Caco-2 (cell line): Measurements from ENCODE around the gene BRF1. TPM values are rescaled to one million over a fixed set of nuclear protein-coding genes. Genes with fewer than 3 reads are reported as not detected.

ENCODE experiments used
- BruUV-seq: library from RNA; stranded (reverse); fragments of 400-500 nt; replicated peaks from 2 replicates; lab custom pipeline; 2021; lab: Mats Ljungman, UMichigan
- CTCF ChIA-PET: fragments of 300-600 bp; sonication (Branson Sonifier 250); formaldehyde crosslinking; loops from one replicate; lab custom pipeline; 2022; ENCODE audit warnings: antibody characterized with exemption; lab: Charles Lee
- POLR2A ChIA-PET: fragments of 300-600 bp; sonication (Branson Sonifier 250); formaldehyde crosslinking; loops from one replicate; lab custom pipeline; 2022; ENCODE audit warnings: antibody characterized with exemption; lab: Charles Lee
- DNase-seq, 2 experiments: peaks; one replicate each; pipeline versions ENCODE4 v3.0.0 to v3.0.0-alpha.2; 2020 to 2022
- H3K27me3 ChIP-seq: replicated peaks from 2 replicates; pipeline ENCODE4 v1.6.0; 2011; ENCODE audit warnings: low read length; ENCODE audit not compliant: control insufficient read depth, insufficient read depth
- H3K36me3 ChIP-seq: 2 replicates; pipeline ENCODE4 v1.5.1; 2011; ENCODE audit warnings: low read length; ENCODE audit not compliant: control insufficient read depth, insufficient read depth
- H3K4me1 ChIP-seq: fragments of 250-450 bp; sonication (Bioruptor Pico); 2 replicates; pipeline ENCODE4 v1.5.1; 2020; ENCODE audit warnings: mild to moderate bottlenecking
- H3K4me3 ChIP-seq: 2 replicates; pipeline ENCODE4 v1.5.1; 2011; ENCODE audit warnings: low read depth, mild to moderate bottlenecking, control low read depth, low read length
- H3K9me3 ChIP-seq: fragments of 250-450 bp; sonication (Bioruptor Pico); 2 replicates; pipeline ENCODE4 v1.5.1; 2020; ENCODE audit warnings: mild to moderate bottlenecking, moderate library complexity
- H3K27ac Mint-ChIP-seq: one replicate; pipeline ENCODE4 v1.8.0; 2022; ENCODE audit warnings: mixed read lengths; ENCODE audit not compliant: unreplicated experiment
- H3K27me3 Mint-ChIP-seq: one replicate; pipeline ENCODE4 v1.8.0; 2022; ENCODE audit warnings: mixed read lengths; ENCODE audit not compliant: insufficient read depth, unreplicated experiment
- H3K36me3 Mint-ChIP-seq: one replicate; pipeline ENCODE4 v1.8.0; 2022; ENCODE audit warnings: mild to moderate bottlenecking, mixed read lengths; ENCODE audit not compliant: insufficient read depth, unreplicated experiment
- H3K4me1 Mint-ChIP-seq: one replicate; pipeline ENCODE4 v1.8.0; 2022; ENCODE audit warnings: low read depth, mixed read lengths; ENCODE audit not compliant: unreplicated experiment
- H3K4me3 Mint-ChIP-seq: one replicate; pipeline ENCODE4 v1.8.0; 2022; ENCODE audit warnings: mild to moderate bottlenecking, moderate library complexity, mixed read lengths; ENCODE audit not compliant: unreplicated experiment
- H3K9me3 Mint-ChIP-seq: one replicate; pipeline ENCODE4 v1.8.0; 2022; ENCODE audit warnings: mixed read lengths; ENCODE audit not compliant: unreplicated experiment
- intact Hi-C: fragments of 100-400 bp; cut with micrococcal nuclease; formaldehyde crosslinking; loops from one replicate; pipeline ENCODE4 v1.10.0; 2022; ENCODE audit not compliant: unreplicated experiment
- total RNA-seq: library from RNA; stranded (reverse); gene quantifications from 2 replicates; pipeline ENCODE4 v1.2.3, GENCODE V29; 2022
- TF ChIP-seq, protein P1 (sequence below), 2 experiments: fragments of 200-600 bp in 1 of 2; IDR thresholded peaks; 1 replicate in 1 of 2; 2 replicates in 1 of 2; pipeline versions ENCODE4 v1.5.1 to v1.8.0; 2011 to 2022; ENCODE audit warnings: antibody characterized with exemption in 1 of 2, control low read depth in 1 of 2, inconsistent platforms in 1 of 2, low read depth in 1 of 2, low read length in 1 of 2, mild to moderate bottlenecking in 1 of 2, moderate library complexity in 1 of 2; ENCODE audit not compliant: insufficient read depth in 1 of 2, severe bottlenecking in 1 of 2, unreplicated experiment in 1 of 2

Gene BRF1
- total RNA-seq, 1 experiment from 2014 or later: 43.6 TPM

DNA sequence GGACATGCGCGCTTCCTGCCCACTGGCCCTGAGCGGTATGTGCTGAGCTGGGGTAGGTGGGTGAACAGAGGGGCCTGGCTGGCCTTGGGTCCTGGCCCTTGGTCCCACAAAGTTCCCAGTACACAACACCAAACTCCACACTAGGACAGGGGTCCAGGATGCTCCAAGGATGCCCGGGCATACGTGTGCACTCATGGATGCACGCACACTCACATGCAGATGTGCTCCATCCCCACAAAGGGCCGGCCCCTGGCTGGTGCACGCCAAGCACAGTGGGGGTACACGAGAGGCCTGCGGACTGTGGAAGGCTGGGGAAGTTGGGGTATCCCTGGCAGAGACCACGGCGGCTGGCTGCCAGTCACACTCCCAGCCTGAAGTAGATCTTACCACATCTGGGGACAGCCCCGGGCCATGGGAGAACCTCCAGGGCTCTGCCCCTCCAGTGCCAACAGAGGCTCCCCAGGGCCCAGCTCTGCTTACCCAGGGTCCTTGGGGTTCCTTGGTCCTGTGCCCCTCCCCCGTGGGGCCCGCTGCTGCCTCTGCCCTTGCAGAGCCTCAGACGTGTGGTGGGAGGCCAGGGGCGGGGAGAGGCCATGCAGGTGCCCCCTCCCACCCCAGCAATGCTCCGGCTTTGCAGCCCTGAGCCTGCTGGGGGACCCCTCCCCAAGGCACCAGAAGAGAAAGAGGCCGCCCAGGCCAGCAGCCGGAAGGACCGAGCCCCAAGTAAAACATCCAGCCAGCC lies 95.7 kb downstream of the BRF1 start:
- no peaks in the 10 kb centered on the region for H3K27me3 Mint-ChIP-seq
- POLR2A ChIA-PET: no interaction called here

DNA sequence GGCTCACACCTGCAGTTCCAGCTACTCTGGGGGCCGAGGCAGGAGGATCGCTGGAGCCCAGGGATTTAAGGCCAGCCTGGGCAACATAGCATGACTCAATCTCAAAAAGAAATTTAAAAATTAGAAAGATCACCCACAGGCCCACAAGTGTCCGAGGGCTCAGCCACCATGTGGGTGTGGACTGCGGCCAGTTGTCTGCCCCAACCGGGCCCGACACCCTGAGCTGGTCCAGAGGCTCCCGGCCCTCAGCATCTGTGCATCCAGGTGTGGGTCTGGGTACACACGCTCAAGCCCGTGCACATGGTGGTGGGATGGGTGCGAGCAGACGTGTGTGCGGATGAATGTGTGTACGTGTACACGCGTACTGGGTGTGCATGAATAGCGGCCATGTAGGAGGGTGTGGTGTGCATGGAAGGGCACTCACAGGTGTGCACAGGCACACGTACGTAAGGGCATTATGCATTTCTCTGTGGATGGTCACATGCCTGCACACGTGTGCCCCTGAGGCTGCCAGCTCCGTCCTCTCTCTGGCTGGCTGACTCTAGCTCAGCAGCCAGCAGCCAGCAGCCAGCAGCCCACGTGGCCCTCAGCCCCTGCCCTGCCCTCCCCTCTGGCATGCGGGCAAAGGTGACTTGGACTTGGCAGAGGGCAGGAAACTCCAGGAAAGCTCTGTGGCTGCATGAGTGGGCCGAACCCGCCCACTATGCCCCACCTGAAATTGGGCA lies 96.4 kb downstream of the BRF1 start:
- Histone ChIP-seq H3K9me3 (no peaks in the 10 kb centered on the region), H3K4me1 (0 out of 2 replicates have a peak, but pooled peaks cover 3% of the 10 kb centered on the region), H3K27me3 (no peaks in the 10 kb centered on the region), H3K4me3 (no peak overlapping the region), H3K36me3 (no peaks in the 10 kb centered on the region)
- BruUV-seq: no TSS peak
- H3K27me3 Mint-ChIP-seq: peaks cover 3% of the 10 kb centered on the region
- no peaks in the 10 kb centered on the region for H3K9me3 Mint-ChIP-seq
- peaks cover 4% of the 10 kb centered on the region for H3K4me1 Mint-ChIP-seq
- CTCF ChIA-PET: interaction anchor here (2.4 kb wide), 1 partner anchor 148 kb away, joined by 11 read pairs; no protein-coding TSS in a partner anchor
- no peak overlapping the region for H3K27ac Mint-ChIP-seq
- intact Hi-C loops: no loop called here
- no peak overlapping the region for H3K4me3 Mint-ChIP-seq
- no peak for DNase-seq
- H3K36me3 Mint-ChIP-seq: peaks cover 44% of the 10 kb centered on the region
- TF ChIP-seq, protein P1, sequence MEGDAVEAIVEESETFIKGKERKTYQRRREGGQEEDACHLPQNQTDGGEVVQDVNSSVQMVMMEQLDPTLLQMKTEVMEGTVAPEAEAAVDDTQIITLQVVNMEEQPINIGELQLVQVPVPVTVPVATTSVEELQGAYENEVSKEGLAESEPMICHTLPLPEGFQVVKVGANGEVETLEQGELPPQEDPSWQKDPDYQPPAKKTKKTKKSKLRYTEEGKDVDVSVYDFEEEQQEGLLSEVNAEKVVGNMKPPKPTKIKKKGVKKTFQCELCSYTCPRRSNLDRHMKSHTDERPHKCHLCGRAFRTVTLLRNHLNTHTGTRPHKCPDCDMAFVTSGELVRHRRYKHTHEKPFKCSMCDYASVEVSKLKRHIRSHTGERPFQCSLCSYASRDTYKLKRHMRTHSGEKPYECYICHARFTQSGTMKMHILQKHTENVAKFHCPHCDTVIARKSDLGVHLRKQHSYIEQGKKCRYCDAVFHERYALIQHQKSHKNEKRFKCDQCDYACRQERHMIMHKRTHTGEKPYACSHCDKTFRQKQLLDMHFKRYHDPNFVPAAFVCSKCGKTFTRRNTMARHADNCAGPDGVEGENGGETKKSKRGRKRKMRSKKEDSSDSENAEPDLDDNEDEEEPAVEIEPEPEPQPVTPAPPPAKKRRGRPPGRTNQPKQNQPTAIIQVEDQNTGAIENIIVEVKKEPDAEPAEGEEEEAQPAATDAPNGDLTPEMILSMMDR (IDR thresholded peaks at IDR 0.05; ENCODE audit: insufficient read depth in 1 of 2, low read depth in 1 of 2, low read length in 1 of 2, severe bottlenecking in 1 of 2, unreplicated experiment in 1 of 2): no peak
- POLR2A ChIA-PET: no interaction called here

More for the DNA sequence above, 95.7 kb downstream of the BRF1 start:
- Histone ChIP-seq H3K36me3 (no peaks in the 10 kb centered on the region), H3K9me3 (no peaks in the 10 kb centered on the region), H3K4me3 (no peak overlapping the region), H3K27me3 (no peaks in the 10 kb centered on the region), H3K4me1 (0 out of 2 replicates have a peak, but pooled peaks cover 3% of the 10 kb centered on the region)
- intact Hi-C loops: no loop called here
- no peak overlapping the region for H3K27ac Mint-ChIP-seq
- no peak overlapping the region for H3K4me3 Mint-ChIP-seq
- DNase-seq: no peak
- no TSS peak for BruUV-seq
- CTCF ChIA-PET: interaction anchor here (2.4 kb wide), 1 partner anchor 147 kb away, joined by 11 read pairs; no protein-coding TSS in a partner anchor
- TF ChIP-seq, protein P1 (IDR thresholded peaks at IDR 0.05; ENCODE audit: insufficient read depth in 1 of 2, low read depth in 1 of 2, low read length in 1 of 2, severe bottlenecking in 1 of 2, unreplicated experiment in 1 of 2): no peak
- H3K36me3 Mint-ChIP-seq: peaks cover 39% of the 10 kb centered on the region
- no peaks in the 10 kb centered on the region for H3K4me1 Mint-ChIP-seq
- no peaks in the 10 kb centered on the region for H3K9me3 Mint-ChIP-seq

GRCh38 chr14:105203701-105204100 lies 97.1 kb downstream of the BRF1 start:
- H3K36me3 Mint-ChIP-seq: peaks cover 50% of the 10 kb centered on the region
- ChIA-PET POLR2A (no interaction called here), CTCF (interaction anchor here (2.4 kb wide), 1 partner anchor 148 kb away, joined by 11 read pairs; no protein-coding TSS in a partner anchor)
- TF ChIP-seq, protein P1 (IDR thresholded peaks at IDR 0.05; ENCODE audit: insufficient read depth in 1 of 2, low read depth in 1 of 2, low read length in 1 of 2, severe bottlenecking in 1 of 2, unreplicated experiment in 1 of 2): no peak
- no TSS peak for BruUV-seq
- H3K4me1 Mint-ChIP-seq: peaks cover 6% of the 10 kb centered on the region
- H3K4me3 Mint-ChIP-seq: no peak overlapping the region
- no peaks in the 10 kb centered on the region for H3K9me3 Mint-ChIP-seq
- no peaks in the 10 kb centered on the region for H3K9me3 ChIP-seq
- H3K4me3 ChIP-seq: no peak overlapping the region
- no peak for DNase-seq
- 0 out of 2 replicates have a peak, but pooled peaks cover 3% of the 10 kb centered on the region for H3K4me1 ChIP-seq
- H3K36me3 ChIP-seq: no peaks in the 10 kb centered on the region
- no peaks in the 10 kb centered on the region for H3K27me3 ChIP-seq
- intact Hi-C loops: loop anchor here (1.0 to 2.0 kb wide), 3 partner anchors 77 to 149 kb away; no protein-coding TSS in a partner anchor
- peaks cover 4% of the 10 kb centered on the region for H3K27me3 Mint-ChIP-seq
- H3K27ac Mint-ChIP-seq: no peak overlapping the region
